H1 (cell line): Measurements from ENCODE around the gene EGFR. TPM values are rescaled to one million over a fixed set of nuclear protein-coding genes. Genes with fewer than 3 reads are reported as not detected.

Experiments
- CTCF ChIA-PET: fragments of 300-600 bp; sonication (Branson Sonifier 250); formaldehyde crosslinking; loops from one replicate; lab custom pipeline; 2021; ENCODE audit not compliant: partially characterized antibody; lab: Charles Lee
- POLR2A ChIA-PET: fragments of 300-600 bp; sonication (Branson Sonifier 250); formaldehyde crosslinking; loops from one replicate; lab custom pipeline; 2021; ENCODE audit warnings: inconsistent platforms; ENCODE audit not compliant: partially characterized antibody; lab: Charles Lee
- DNase-seq, 2 experiments: peaks; one replicate each; pipeline versions ENCODE4 v3.0.0 to v3.0.0-alpha.2; 2010 to 2022; ENCODE audit warnings: low spot score in 2 of 2, low read depth in 1 of 2, mixed read lengths in 1 of 2
- FAIRE-seq: peaks from 2 replicates; lab custom pipeline; 2011; peaks lifted over from hg19 to GRCh38; lab: Jason Lieb, UNC
- H2AFZ ChIP-seq: 2 replicates; pipeline ENCODE4 v1.8.1; 2012; ENCODE audit warnings: low read length, inconsistent platforms
- H2AK5ac ChIP-seq: 2 replicates; pipeline ENCODE4 v1.6.1; 2013; ENCODE audit warnings: low read depth, low read length
- H2BK120ac ChIP-seq: replicated peaks from 2 replicates; pipeline ENCODE3; 2013; ENCODE audit warnings: low read depth, low read length, inconsistent platforms
- H2BK12ac ChIP-seq: 2 replicates; pipeline ENCODE4 v1.6.1; 2013; ENCODE audit warnings: low read depth, low read length
- H2BK15ac ChIP-seq: 2 replicates; pipeline ENCODE4 v1.6.1; 2013; ENCODE audit warnings: low read length
- H2BK20ac ChIP-seq: 2 replicates; pipeline ENCODE4 v1.6.1; 2013; ENCODE audit warnings: low read length
- H2BK5ac ChIP-seq: 2 replicates; pipeline ENCODE4 v1.6.1; 2013; ENCODE audit warnings: low read depth, low read length
- H3K14ac ChIP-seq: 2 replicates; pipeline ENCODE4 v1.6.1; 2013; ENCODE audit warnings: inconsistent platforms; ENCODE audit not compliant: insufficient read length
- H3K18ac ChIP-seq: 2 replicates; pipeline ENCODE4 v1.6.1; 2013; ENCODE audit warnings: low read length; ENCODE audit errors: extremely low read depth
- H3K23ac ChIP-seq: 2 replicates; pipeline ENCODE4 v1.6.1; 2013; ENCODE audit warnings: inconsistent platforms; ENCODE audit not compliant: insufficient read length
- H3K23me2 ChIP-seq: 2 replicates; pipeline ENCODE4 v1.6.1; 2013; ENCODE audit warnings: low read depth, low read length
- H3K27ac ChIP-seq: 2 replicates; pipeline ENCODE4 v1.6.1; 2011; ENCODE audit warnings: low read depth, low read length, inconsistent platforms
- H3K27me3 ChIP-seq, 4 experiments: replicated peaks in 1 of 4; 1 replicate in 1 of 4; 2 replicates in 3 of 4; pipeline versions ENCODE4 v1.6.1 to v1.8.1; 2011 to 2013; ENCODE audit warnings: low read length in 3 of 4, mild to moderate bottlenecking in 3 of 4, inconsistent platforms in 2 of 4, mixed read lengths in 2 of 4, moderate library complexity in 1 of 4; ENCODE audit not compliant: control insufficient read depth in 3 of 4, insufficient read depth in 3 of 4; ENCODE audit errors: extremely low read depth in 1 of 4
- H3K36me3 ChIP-seq, 4 experiments: 2 replicates each; pipeline versions ENCODE4 v1.6.1 to v1.8.1; 2011 to 2013; ENCODE audit warnings: mild to moderate bottlenecking in 4 of 4, low read length in 3 of 4, moderate library complexity in 2 of 4, control low read depth in 1 of 4, inconsistent platforms in 1 of 4; ENCODE audit not compliant: insufficient read depth in 4 of 4, control insufficient read depth in 2 of 4
- H3K4ac ChIP-seq: replicated peaks from 2 replicates; pipeline ENCODE3; 2013; ENCODE audit warnings: low read length, low read depth, mixed read lengths, inconsistent platforms; ENCODE audit not compliant: insufficient read length
- H3K4me1 ChIP-seq, 4 experiments: replicated peaks in 1 of 4; 1 replicate in 1 of 4; 2 replicates in 3 of 4; pipeline versions ENCODE4 v1.6.1 to v1.8.1; 2011 to 2013; ENCODE audit warnings: low read length in 3 of 4, inconsistent platforms in 2 of 4, mixed read lengths in 1 of 4; ENCODE audit not compliant: insufficient read depth in 4 of 4, control insufficient read depth in 3 of 4
- H3K4me2 ChIP-seq, 2 experiments: 2 replicates each; pipeline versions ENCODE4 v1.6.1 to v1.8.1; 2011 to 2013; ENCODE audit warnings: low read depth in 2 of 2, low read length in 2 of 2, control low read depth in 1 of 2, inconsistent platforms in 1 of 2, mild to moderate bottlenecking in 1 of 2; ENCODE audit not compliant: insufficient read depth in 1 of 2
- H3K4me3 ChIP-seq, 4 experiments: fragments of 200-600, 300-600 bp in 1 of 4; sonication (generic), shearing (Covaris generic), sonication (Bioruptor Twin) in 1 of 4; 2 replicates each; pipeline versions ENCODE4 v1.5.1 to v1.8.1; 2011 to 2016; ENCODE audit warnings: low read length in 4 of 4, low read depth in 3 of 4, control low read depth in 2 of 4, inconsistent platforms in 2 of 4, mild to moderate bottlenecking in 2 of 4, mixed read lengths in 1 of 4, moderate library complexity in 1 of 4; ENCODE audit not compliant: insufficient read depth in 2 of 4; ENCODE audit errors: extremely low read depth in 1 of 4
- H3K56ac ChIP-seq: replicated peaks from 2 replicates; pipeline ENCODE3; 2013; ENCODE audit warnings: low read depth, mild to moderate bottlenecking, mixed read lengths, low read length, inconsistent platforms; ENCODE audit not compliant: insufficient read length
- H3K79me1 ChIP-seq: 2 replicates; pipeline ENCODE4 v1.6.1; 2013; ENCODE audit warnings: low read depth, low read length, control low read depth
- H3K79me2 ChIP-seq, 2 experiments: 2 replicates each; pipeline versions ENCODE4 v1.6.1 to v1.8.1; 2012 to 2013; ENCODE audit warnings: low read length in 2 of 2, mild to moderate bottlenecking in 2 of 2, inconsistent platforms in 1 of 2; ENCODE audit not compliant: insufficient read depth in 2 of 2, control insufficient read depth in 1 of 2
- H3K9ac ChIP-seq, 4 experiments: replicated peaks in 1 of 4; 1 replicate in 1 of 4; 2 replicates in 3 of 4; pipeline versions ENCODE4 v1.6.1 to v1.8.1; 2011 to 2013; ENCODE audit warnings: low read depth in 3 of 4, low read length in 3 of 4, control low read depth in 2 of 4, mild to moderate bottlenecking in 2 of 4, moderate library complexity in 2 of 4, inconsistent platforms in 1 of 4; ENCODE audit errors: extremely low read depth in 1 of 4
- H3K9me3 ChIP-seq, 2 experiments: 2 replicates each; pipeline versions ENCODE4 v1.6.1 to v1.8.1; 2012 to 2013; ENCODE audit warnings: mild to moderate bottlenecking in 2 of 2, moderate library complexity in 2 of 2, control low read depth in 1 of 2, inconsistent platforms in 1 of 2, low read depth in 1 of 2, low read length in 1 of 2, mixed read lengths in 1 of 2; ENCODE audit not compliant: insufficient read depth in 2 of 2
- H4K20me1 ChIP-seq, 2 experiments: replicated peaks in 1 of 2; 2 replicates each; pipeline versions ENCODE3 to v1.8.1; 2011 to 2013; ENCODE audit warnings: inconsistent platforms in 2 of 2, low read length in 2 of 2, mild to moderate bottlenecking in 1 of 2; ENCODE audit not compliant: insufficient read depth in 2 of 2, control insufficient read depth in 1 of 2
- H4K5ac ChIP-seq: 2 replicates; pipeline ENCODE4 v1.6.1; 2013; ENCODE audit warnings: low read length, low read depth, mixed read lengths, inconsistent platforms; ENCODE audit not compliant: insufficient read length
- H4K8ac ChIP-seq: 2 replicates; pipeline ENCODE4 v1.8.0; 2013; ENCODE audit warnings: mild to moderate bottlenecking, moderate library complexity, low read length, inconsistent platforms; ENCODE audit not compliant: insufficient read depth; ENCODE audit errors: extremely low read depth
- H4K91ac ChIP-seq: replicated peaks from 2 replicates; pipeline ENCODE3; 2013; ENCODE audit warnings: low read length, mixed read lengths, inconsistent platforms; ENCODE audit not compliant: insufficient read length
- NRF1 ChIP-seq: IDR thresholded peaks from 2 replicates; pipeline ENCODE4 v1.6.1; 2011; ENCODE audit warnings: mild to moderate bottlenecking, low read depth, low read length, improper control_type of control experiment
- SP1 ChIP-seq: IDR thresholded peaks from 2 replicates; pipeline ENCODE4 v1.6.1; 2011; ENCODE audit warnings: low read depth, low read length
- WGBS, 2 experiments: shearing (Covaris generic) in 1 of 2; methylation state at CpG; one replicate each; pipeline versions ENCODE4 v1.1.6 to v1.1.7; 2013 to 2015; ENCODE audit warnings: low lambda C conversion rate in 2 of 2, mixed read lengths in 2 of 2, inconsistent platforms in 1 of 2, low coverage in 1 of 2, missing lambda C conversion rate in 1 of 2; ENCODE audit not compliant: insufficient replicate concordance in 2 of 2, insufficient coverage in 1 of 2, insufficient read length in 1 of 2; ENCODE audit errors: extremely low coverage in 1 of 2, missing lambda C conversion rate in 1 of 2; 5-methylcytosine and 5-hydroxymethylcytosine counted together
- polyA plus RNA-seq, 7 experiments: library from polyadenylated mRNA; depleted of rRNA in 3 of 7; stranded (reverse) in 5 of 7; unstranded in 2 of 7; fragments of >200 nt in 5 of 7; fragments of 200-250 nt in 2 of 7; gene quantifications; 1 replicate in 5 of 7; 2 replicates in 1 of 7; 4 replicates in 1 of 7; pipeline versions ENCODE4 v1.2.1 to v1.2.3, GENCODE V29; 2011 to 2013; ENCODE audit warnings: missing spikeins in 2 of 7, mixed read lengths in 2 of 7
- total RNA-seq: library from RNA; stranded (reverse); fragmentation: NEBNext Ultra II Directional; extraction: Animal tissue kit (Norgen Biotek cat#: 25700); gene quantifications from 2 replicates; pipeline ENCODE4 v1.2.1, GENCODE V29; 2021

The EGFR gene
- total and polyA plus RNA-seq, 2 of the 8 experiments (the other 6 are each of a cell fraction or from before 2014, with no cell fraction given), result 1.9 to 5.8 TPM

DNA sequence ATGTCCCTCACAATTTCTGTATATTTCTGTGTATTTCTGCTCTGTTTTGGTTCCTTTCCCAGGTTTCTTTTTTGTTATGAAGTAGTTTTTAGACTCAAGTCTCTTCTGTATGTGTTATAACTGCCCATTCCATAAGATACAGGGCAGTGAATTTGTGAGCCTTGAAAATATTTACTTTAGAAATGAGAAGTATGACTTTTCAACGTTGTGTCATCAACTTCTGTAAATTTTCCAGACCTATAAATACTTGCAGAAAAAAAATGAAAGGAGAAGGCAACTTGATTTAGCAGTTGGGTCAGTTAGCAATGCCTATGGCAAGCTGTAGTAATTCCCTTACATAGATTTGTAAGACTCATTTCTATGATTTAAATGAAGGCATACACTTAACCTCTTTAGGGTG is 11.5 kb downstream of the EGFR start:
- Histone ChIP-seq H2BK12ac (no peak overlapping the region), H3K79me2 (no peaks in the 10 kb centered on the region), H2AFZ (no peak overlapping the region), H3K27ac (no peak overlapping the region), H3K4me1 (no peaks in the 10 kb centered on the region; a peak in 1 of 7 replicates), H3K36me3 (no peaks in the 10 kb centered on the region), H4K20me1 (no peaks in the 10 kb centered on the region), H3K23me2 (no peaks in the 10 kb centered on the region), H3K4me2 (no peak overlapping the region), H3K4ac (no peak overlapping the region), H4K5ac (no peak overlapping the region), H2AK5ac (no peak overlapping the region), H2BK20ac (no peak overlapping the region), H3K9me3 (no peaks in the 10 kb centered on the region), H3K9ac (no peak overlapping the region), H2BK15ac (no peak overlapping the region), H3K23ac (no peak overlapping the region), H3K56ac (no peak overlapping the region), H3K79me1 (no peaks in the 10 kb centered on the region; the same call in 1 of the 2 replicates), H3K14ac (no peak overlapping the region), H3K4me3 (no peak overlapping the region), H4K8ac (no peak overlapping the region), H3K18ac (no peak overlapping the region), H2BK120ac (no peak overlapping the region), H4K91ac (no peak overlapping the region), H2BK5ac (no peak overlapping the region), H3K27me3 (no peaks in the 10 kb centered on the region)
- no peak for DNase-seq
- CTCF ChIA-PET, result interaction anchor here (0.6 to 1.1 kb wide), 2 partner anchors 188 to 449 kb away, joined by 3 read pairs; no protein-coding TSS in a partner anchor
- WGBS, 2 experiments, result 85% methylated on average over 1 of the region's 1 CpG; no CpG with 5 or more reads in 1 of the 2 experiments
- no peak for FAIRE-seq
- TF ChIP-seq NRF1 (no peak), SP1 (no peak)
- POLR2A ChIA-PET, result no interaction called here
